Activated naive CD4-positive, alpha-beta T cell treated with anti-CD3 and anti-CD28 coated beads, Interleukin-2, amount 10 ng/mL, durations not matched to agents 7 days and 5 days (primary cell): ENCODE data around the gene GNGT1.
"Not testable (repeated sequence)": the region's sequence is repeated elsewhere in the genome, so short reads cannot be mapped to it uniquely, and the experiment has no call there.

Experiments used
- CTCF ChIA-PET: fragments of 350-600 bp; sonication (Branson Sonifier 250); formaldehyde crosslinking; loops from one replicate; lab custom pipeline; 2021; ENCODE audit warnings: antibody characterized with exemption; lab: Charles Lee
- DNase-seq: peaks from one replicate; pipeline ENCODE4 v3.0.0-alpha.2; 2020
- H3K27ac Mint-ChIP-seq: one replicate; pipeline ENCODE4 v1.8.0; 2021; ENCODE audit warnings: mild to moderate bottlenecking, moderate library complexity, mixed read lengths
- H3K27me3 Mint-ChIP-seq: one replicate; pipeline ENCODE4 v1.8.0; 2021; ENCODE audit warnings: mild to moderate bottlenecking, mixed read lengths
- H3K36me3 Mint-ChIP-seq: one replicate; pipeline ENCODE4 v1.8.0; 2021; ENCODE audit warnings: mixed read lengths
- H3K4me1 Mint-ChIP-seq: one replicate; pipeline ENCODE4 v1.8.0; 2021; ENCODE audit warnings: mixed read lengths
- H3K4me3 Mint-ChIP-seq: one replicate; pipeline ENCODE4 v1.8.0; 2021; ENCODE audit warnings: mild to moderate bottlenecking, moderate library complexity, mixed read lengths
- H3K9me3 Mint-ChIP-seq: one replicate; pipeline ENCODE4 v1.8.0; 2021; ENCODE audit warnings: mixed read lengths

The GNGT1 gene

DNA sequence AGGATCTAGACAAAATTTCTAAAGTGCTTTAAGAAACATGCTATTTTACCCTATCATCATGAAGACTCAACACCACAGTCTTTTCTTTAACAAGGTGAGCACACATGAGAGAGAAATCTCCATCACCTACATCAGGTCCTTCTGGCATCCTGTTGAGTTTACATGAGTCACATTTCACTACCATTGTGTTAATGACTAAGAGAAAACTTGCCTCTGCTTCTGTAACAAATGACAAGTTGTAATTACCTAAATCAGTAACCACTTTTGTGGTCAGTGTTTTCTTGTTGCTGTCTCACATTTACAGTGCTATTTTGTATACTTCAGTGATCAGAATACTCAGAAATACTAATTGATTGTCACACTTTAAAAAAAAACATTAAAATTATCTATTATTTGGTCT is 9.5 kb downstream of the GNGT1 start:
- H3K27ac Mint-ChIP-seq, H3K36me3 Mint-ChIP-seq, H3K4me3 Mint-ChIP-seq, CTCF ChIA-PET, H3K27me3 Mint-ChIP-seq, DNase-seq, H3K9me3 Mint-ChIP-seq, H3K4me1 Mint-ChIP-seq: not testable (repeated sequence)

DNA sequence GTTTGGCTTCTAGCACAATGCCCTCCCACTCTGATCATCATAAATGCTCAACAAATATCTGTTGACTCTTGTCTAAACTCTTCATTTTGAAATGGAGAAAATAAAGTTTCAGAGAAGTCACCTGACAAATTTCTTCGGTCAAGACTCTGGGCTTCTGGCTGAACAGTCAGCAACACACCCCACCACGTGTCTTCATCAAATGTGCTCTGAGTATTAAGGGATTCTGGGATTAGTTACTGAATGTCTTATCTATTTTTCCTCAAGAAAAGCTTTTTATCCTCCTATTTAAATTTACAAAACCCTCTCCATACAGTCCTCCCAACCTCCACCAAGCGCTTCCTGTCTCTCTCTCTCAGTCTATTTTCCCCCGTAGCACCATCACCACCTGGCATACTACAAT is 9.9 kb downstream of the GNGT1 start:
- CTCF ChIA-PET, H3K4me3 Mint-ChIP-seq, DNase-seq, H3K36me3 Mint-ChIP-seq, H3K27ac Mint-ChIP-seq, H3K4me1 Mint-ChIP-seq, H3K9me3 Mint-ChIP-seq: not testable (repeated sequence)
- H3K27me3 Mint-ChIP-seq = peaks cover 13% of the 10 kb centered on the region

- no peak for DNase-seq
- CTCF ChIA-PET = no interaction called here
- Mint-ChIP-seq H3K27ac (no peak overlapping the region), H3K4me3 (peak overlapping the region; percentile 18), H3K36me3 (no peaks in the 10 kb centered on the region), H3K4me1 (peaks cover 2% of the 10 kb centered on the region), H3K27me3 (peaks cover 20% of the 10 kb centered on the region), H3K9me3 (no peaks in the 10 kb centered on the region)
Measured at GRCh38 chr7:93920496-93921182, 14.3 kb downstream of the GNGT1 start.

DNA sequence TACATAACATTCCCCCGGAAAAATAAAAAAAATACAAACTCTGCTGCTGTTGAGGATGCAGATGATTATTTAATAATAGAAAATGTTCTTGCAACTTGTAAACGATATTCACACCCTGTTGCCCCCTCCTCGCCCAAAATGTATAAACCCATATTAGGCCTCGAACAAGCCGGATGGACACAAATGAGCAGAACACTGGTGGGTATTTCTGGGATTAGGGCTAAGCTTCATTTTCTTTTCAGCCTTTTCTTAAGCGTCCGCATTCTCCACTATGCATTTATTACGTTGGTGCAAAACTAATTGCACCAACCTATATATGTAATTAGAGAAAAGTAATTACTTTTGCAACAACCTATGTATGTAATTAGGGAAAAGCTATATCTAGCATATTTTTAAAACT is 14.8 kb downstream of the GNGT1 start:
- Mint-ChIP-seq H3K4me3 (peak overlapping the region; percentile 45), H3K36me3 (no peaks in the 10 kb centered on the region), H3K27ac (no peak overlapping the region), H3K27me3 (peaks cover 20% of the 10 kb centered on the region), H3K4me1 (peaks cover 2% of the 10 kb centered on the region), H3K9me3 (no peaks in the 10 kb centered on the region)
- no peak for DNase-seq
- CTCF ChIA-PET = interaction anchor here (1.1 kb wide), 1 partner anchor 18 kb away, joined by 3 read pairs; no protein-coding TSS in a partner anchor

- Mint-ChIP-seq H3K9me3 (no peaks in the 10 kb centered on the region), H3K4me3 (peak within 1 kb of the TSS; percentile 45), H3K36me3 (no peaks in the 10 kb centered on the region), H3K27me3 (peaks cover 20% of the 10 kb centered on the region), H3K27ac (no peak within 1 kb of the TSS), H3K4me1 (peaks cover 2% of the 10 kb centered on the region)
- peak; percentile 30 for DNase-seq
- CTCF ChIA-PET = interaction anchor here (1.1 kb wide), 1 partner anchor 19 kb away, joined by 3 read pairs; no protein-coding TSS in a partner anchor
Measured at GRCh38 chr7:93921607-93922566, 15.5 kb downstream of the GNGT1 start, which contains the start of gene GNG11. Gene GNG11, plus strand, starts transcription at chr7:93921735. Its CDS starts 403 bp downstream, at chr7:93922138.

DNA sequence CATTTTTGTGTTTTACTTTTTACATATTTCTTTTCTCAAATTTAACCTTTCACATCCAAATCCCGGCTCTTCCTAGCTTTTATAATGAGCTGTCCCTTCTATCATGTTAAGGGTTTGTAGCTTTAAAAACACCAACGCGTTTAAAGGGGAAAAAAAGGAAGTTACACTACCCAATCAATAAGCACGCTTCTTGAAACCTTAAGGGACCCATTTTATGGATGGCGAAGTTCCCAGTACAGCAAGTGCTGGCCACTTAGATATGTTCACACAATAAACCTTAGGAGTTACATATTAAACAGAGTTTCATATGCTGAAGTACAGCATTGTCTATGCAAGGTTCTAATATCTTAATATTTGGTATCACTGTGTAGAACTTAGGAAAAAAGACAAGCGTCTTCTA is 16.9 kb downstream of the GNGT1 start:
- no peak overlapping the region for H3K4me3 Mint-ChIP-seq
- CTCF ChIA-PET = no interaction called here
- no peaks in the 10 kb centered on the region for H3K36me3 Mint-ChIP-seq
- no peaks in the 10 kb centered on the region for H3K9me3 Mint-ChIP-seq
- no peak overlapping the region for H3K27ac Mint-ChIP-seq
- peaks cover 15% of the 10 kb centered on the region for H3K27me3 Mint-ChIP-seq
- DNase-seq = no peak
- H3K4me1 Mint-ChIP-seq = peaks cover 2% of the 10 kb centered on the region

DNA sequence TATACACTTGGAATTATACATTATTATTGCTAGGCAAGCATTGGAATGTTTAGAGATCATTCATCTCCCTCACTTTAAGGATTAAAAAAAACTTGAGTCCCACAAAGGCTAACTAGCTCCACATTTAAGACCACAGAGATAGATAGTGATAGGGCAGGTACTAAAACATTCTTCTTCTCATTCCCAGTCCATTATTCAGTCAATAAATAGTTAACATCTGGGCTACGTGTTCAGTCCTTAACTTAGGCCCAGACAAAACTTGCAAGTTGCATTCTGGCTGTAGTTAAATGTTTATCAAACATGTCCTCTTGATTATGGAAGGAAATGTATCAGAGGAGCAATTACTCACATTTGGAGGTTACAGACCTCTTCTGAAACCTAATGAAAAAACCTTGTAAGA is 17.6 kb downstream of the GNGT1 start:
- Mint-ChIP-seq H3K27ac (no peak overlapping the region), H3K4me3 (no peak overlapping the region), H3K27me3 (peaks cover 15% of the 10 kb centered on the region), H3K9me3 (no peaks in the 10 kb centered on the region), H3K4me1 (peaks cover 2% of the 10 kb centered on the region), H3K36me3 (no peaks in the 10 kb centered on the region)
- DNase-seq = no peak
- CTCF ChIA-PET = no interaction called here

DNA sequence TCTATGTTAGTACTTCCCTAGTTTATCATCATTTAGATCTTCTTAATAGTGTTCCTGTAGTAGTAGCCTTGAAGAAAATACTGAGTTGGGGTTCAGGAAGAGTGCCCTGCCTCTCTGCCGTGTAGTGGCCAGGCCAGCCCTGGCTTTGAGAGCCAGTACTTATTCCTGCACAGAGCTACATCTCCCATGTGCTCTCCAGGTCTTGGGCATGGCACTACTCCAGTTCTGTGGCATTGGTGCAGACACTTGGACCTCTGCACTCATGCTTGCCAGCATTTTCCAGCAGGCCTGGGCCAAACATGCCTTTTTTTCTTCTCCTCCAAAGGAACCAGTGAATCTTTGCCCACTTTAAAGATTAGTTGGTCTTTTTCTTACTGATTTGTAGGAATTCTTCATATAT is 20.4 kb downstream of the GNGT1 start:
- no peak overlapping the region for H3K27ac Mint-ChIP-seq
- no peak for DNase-seq
- H3K4me1 Mint-ChIP-seq = no peaks in the 10 kb centered on the region
- H3K27me3 Mint-ChIP-seq = peaks cover 6% of the 10 kb centered on the region
- no peaks in the 10 kb centered on the region for H3K9me3 Mint-ChIP-seq
- no peak overlapping the region for H3K4me3 Mint-ChIP-seq
- H3K36me3 Mint-ChIP-seq = no peaks in the 10 kb centered on the region
- CTCF ChIA-PET = no interaction called here

- no peak for DNase-seq
- Mint-ChIP-seq H3K27ac (no peak overlapping the region), H3K9me3 (no peaks in the 10 kb centered on the region), H3K4me1 (no peaks in the 10 kb centered on the region), H3K27me3 (no peaks in the 10 kb centered on the region), H3K36me3 (no peaks in the 10 kb centered on the region), H3K4me3 (no peak overlapping the region)
- CTCF ChIA-PET = interaction anchor here (1.0 kb wide), 1 partner anchor 9 kb away, joined by 4 read pairs; no protein-coding TSS in a partner anchor
Measured at GRCh38 chr7:93927585-93927984, 21.2 kb downstream of the GNGT1 start.

DNA sequence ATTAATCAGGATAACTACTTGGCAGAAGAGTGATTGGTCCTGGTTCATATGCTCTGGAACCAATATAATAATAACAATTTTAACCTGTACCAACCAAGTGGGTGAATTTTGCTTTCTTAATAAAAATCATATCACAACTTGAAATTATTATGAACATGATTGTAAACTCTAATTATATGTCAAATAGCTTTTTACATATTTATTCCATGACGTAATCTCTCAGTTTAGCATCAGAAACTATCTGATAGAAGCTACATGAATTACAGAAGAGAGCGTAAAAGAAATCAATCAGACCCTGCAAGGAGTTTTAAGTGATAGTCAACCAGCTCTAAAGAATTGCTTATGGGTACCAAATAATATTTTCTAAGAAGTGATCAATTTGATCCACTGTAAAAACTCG is 25.3 kb downstream of the GNGT1 start:
- H3K36me3 Mint-ChIP-seq = no peaks in the 10 kb centered on the region
- H3K4me1 Mint-ChIP-seq = no peaks in the 10 kb centered on the region
- CTCF ChIA-PET = interaction anchor here (0.5 kb wide), 1 partner anchor 952 kb away, joined by 3 read pairs; no protein-coding TSS in a partner anchor
- no peaks in the 10 kb centered on the region for H3K9me3 Mint-ChIP-seq
- no peaks in the 10 kb centered on the region for H3K27me3 Mint-ChIP-seq
- no peak overlapping the region for H3K27ac Mint-ChIP-seq
- H3K4me3 Mint-ChIP-seq = no peak overlapping the region
- no peak for DNase-seq

GRCh38 chr7:93933156-93933555 is 26.8 kb downstream of the GNGT1 start:
- Mint-ChIP-seq H3K4me3 (no peak overlapping the region), H3K27ac (no peak overlapping the region), H3K36me3 (no peaks in the 10 kb centered on the region), H3K27me3 (no peaks in the 10 kb centered on the region), H3K4me1 (no peaks in the 10 kb centered on the region), H3K9me3 (no peaks in the 10 kb centered on the region)
- DNase-seq = no peak
- CTCF ChIA-PET = no interaction called here

DNA sequence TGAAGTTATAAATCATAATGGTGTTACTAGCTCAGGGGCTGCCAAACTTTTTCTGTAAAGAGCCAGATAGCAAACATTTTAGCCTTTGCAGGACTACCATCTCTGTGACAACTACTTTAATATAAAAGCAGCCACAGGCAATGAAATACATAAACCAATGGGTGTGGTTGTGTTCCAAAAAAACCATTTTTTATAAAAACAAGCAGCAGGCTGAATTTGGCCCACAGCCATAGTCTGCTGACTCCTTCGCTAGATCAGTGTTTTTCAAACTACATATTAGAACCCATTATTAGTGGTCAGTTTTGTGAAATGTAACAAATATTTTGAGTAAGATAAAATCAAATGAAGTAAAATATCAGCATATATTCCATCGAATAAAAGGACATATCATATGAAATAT is 28.7 kb downstream of the GNGT1 start:
- no peaks in the 10 kb centered on the region for H3K27me3 Mint-ChIP-seq
- CTCF ChIA-PET = no interaction called here
- H3K9me3 Mint-ChIP-seq = no peaks in the 10 kb centered on the region
- no peaks in the 10 kb centered on the region for H3K36me3 Mint-ChIP-seq
- H3K27ac Mint-ChIP-seq = no peak overlapping the region
- H3K4me3 Mint-ChIP-seq = no peak overlapping the region
- H3K4me1 Mint-ChIP-seq = no peaks in the 10 kb centered on the region
- no peak for DNase-seq

DNA sequence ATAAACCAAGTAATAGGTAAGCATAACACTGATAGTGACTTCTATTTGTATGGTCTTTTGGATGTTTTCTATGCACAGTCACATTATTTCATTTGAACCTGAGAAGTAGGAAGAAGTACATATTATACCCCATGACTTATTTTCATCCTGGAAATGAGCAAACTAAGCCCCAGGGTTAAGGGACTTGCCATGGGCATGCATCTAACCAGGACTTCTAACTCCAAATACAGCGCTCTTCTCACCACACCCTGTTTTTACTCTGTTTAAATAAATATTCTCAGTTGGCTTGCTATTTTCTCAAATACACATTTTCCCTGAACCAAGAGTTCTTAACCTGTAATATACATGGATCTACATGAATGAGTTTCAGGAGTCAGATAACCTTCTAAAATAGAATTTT is 31.5 kb downstream of the GNGT1 start:
- DNase-seq = no peak
- no peaks in the 10 kb centered on the region for H3K27me3 Mint-ChIP-seq
- CTCF ChIA-PET = no interaction called here

DNA sequence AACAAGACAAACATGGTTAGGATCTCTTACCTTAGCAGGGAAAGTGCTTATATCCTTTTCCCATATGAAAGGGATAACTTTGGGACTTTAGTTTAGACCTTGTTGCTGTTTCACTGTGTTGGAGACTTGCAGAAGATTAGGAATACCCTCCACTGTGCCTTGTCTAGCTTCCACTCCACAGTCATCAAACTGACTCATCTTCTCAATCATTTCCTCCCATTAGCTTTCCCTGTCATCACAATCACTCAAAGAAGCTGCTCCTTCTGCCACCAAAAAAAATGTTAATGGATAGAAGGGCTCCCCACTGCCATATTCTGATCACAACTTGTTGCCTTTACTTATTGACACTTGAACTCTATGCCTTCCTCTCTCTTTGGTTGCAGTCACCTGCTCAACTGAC is 31.9 kb downstream of the GNGT1 start:
- DNase-seq = no peak
- Mint-ChIP-seq H3K9me3 (no peaks in the 10 kb centered on the region), H3K27me3 (no peaks in the 10 kb centered on the region), H3K27ac (no peak overlapping the region), H3K4me1 (no peaks in the 10 kb centered on the region), H3K4me3 (no peak overlapping the region), H3K36me3 (no peaks in the 10 kb centered on the region)
- CTCF ChIA-PET = no interaction called here

More for the DNA sequence above, 31.5 kb downstream of the GNGT1 start:
- no peaks in the 10 kb centered on the region for H3K9me3 Mint-ChIP-seq
- no peaks in the 10 kb centered on the region for H3K4me1 Mint-ChIP-seq
- H3K4me3 Mint-ChIP-seq = no peak overlapping the region
- no peaks in the 10 kb centered on the region for H3K36me3 Mint-ChIP-seq
- no peak overlapping the region for H3K27ac Mint-ChIP-seq
